HEK293T (cell line): ENCODE data around the gene CASP8AP2.
"Not testable (repeated sequence)": the region's sequence is repeated elsewhere in the genome, so short reads cannot be mapped to it uniquely, and the experiment has no call there.

ENCODE experiments used
- CTCF ChIA-PET: fragments of 350-600 bp; formaldehyde crosslinking; extraction: SDS; loops from one replicate; lab custom pipeline; 2021; ENCODE audit warnings: antibody characterized with exemption, inconsistent platforms; lab: Yijun Ruan, JAX
- POLR2A ChIA-PET: fragments of 350-600 bp; formaldehyde crosslinking; extraction: SDS; loops from one replicate; lab custom pipeline; 2020; ENCODE audit warnings: antibody characterized with exemption, inconsistent platforms; lab: Yijun Ruan, JAX
- DNase-seq: peaks from one replicate; pipeline ENCODE4 v3.0.0; 2012; ENCODE audit warnings: mixed read lengths; ENCODE audit errors: extremely low spot score
- ARNT ChIP-seq: fragments of 450-650 bp; IDR thresholded peaks from 2 replicates; pipeline ENCODE4 v1.6.1; 2017; ENCODE audit warnings: mild to moderate bottlenecking
- BHLHE40 ChIP-seq: fragments of 450-650 bp; IDR thresholded peaks from 2 replicates; pipeline ENCODE4 v1.6.1; 2016; ENCODE audit warnings: mild to moderate bottlenecking, moderate library complexity, borderline replicate concordance
- CTBP1 ChIP-seq: fragments of 450-650 bp; IDR thresholded peaks from 2 replicates; pipeline ENCODE4 v1.6.1; 2016; ENCODE audit warnings: borderline replicate concordance
- ELF4 ChIP-seq: fragments of 450-650 bp; IDR thresholded peaks from 2 replicates; pipeline ENCODE4 v1.6.1; 2017; ENCODE audit warnings: antibody characterized with exemption
- FOXA1 ChIP-seq: fragments of 450-650 bp; IDR thresholded peaks from 2 replicates; pipeline ENCODE4 v1.6.1; 2016; ENCODE audit warnings: mild to moderate bottlenecking
- FOXK2 ChIP-seq: fragments of 450-650 bp; IDR thresholded peaks from 2 replicates; pipeline ENCODE4 v1.6.1; 2016; ENCODE audit warnings: mild to moderate bottlenecking
- FOXM1 ChIP-seq: fragments of 450-650 bp; IDR thresholded peaks from 2 replicates; pipeline ENCODE4 v1.6.1; 2017; ENCODE audit warnings: mild to moderate bottlenecking, borderline replicate concordance
- HDGF ChIP-seq: fragments of 450-650 bp; IDR thresholded peaks from 2 replicates; pipeline ENCODE4 v1.6.1; 2017; ENCODE audit warnings: antibody characterized with exemption, borderline replicate concordance
- L3MBTL2 ChIP-seq: fragments of 450-650 bp; conservative IDR thresholded peaks from 2 replicates; pipeline ENCODE4 v1.6.1; 2016; ENCODE audit warnings: mild to moderate bottlenecking
- LEF1 ChIP-seq: fragments of 450-650 bp; IDR thresholded peaks from 2 replicates; pipeline ENCODE4 v1.6.1; 2017; ENCODE audit warnings: mild to moderate bottlenecking, borderline replicate concordance
- NFRKB ChIP-seq: fragments of 450-650 bp; IDR thresholded peaks from 2 replicates; pipeline ENCODE4 v1.6.1; 2016; ENCODE audit warnings: mild to moderate bottlenecking, moderate library complexity
- SP1 ChIP-seq: fragments of 450-650 bp; IDR thresholded peaks from 2 replicates; pipeline ENCODE4 v1.6.1; 2017
- SUZ12 ChIP-seq: fragments of 450-650 bp; IDR thresholded peaks from 2 replicates; pipeline ENCODE4 v1.6.1; 2016; ENCODE audit warnings: mild to moderate bottlenecking
- TARDBP ChIP-seq: fragments of 450-650 bp; IDR thresholded peaks from 2 replicates; pipeline ENCODE4 v1.6.1; 2016
- ZNF384 ChIP-seq: fragments of 450-650 bp; IDR thresholded peaks from 2 replicates; pipeline ENCODE4 v1.6.1; 2016
- TF ChIP-seq, protein P1 (sequence below): fragments of 450-650 bp; IDR thresholded peaks from 2 replicates; pipeline ENCODE4 v1.6.1; 2016

Gene CASP8AP2

GRCh38 chr6:89817481-89817880 is 12.2 kb upstream of the CASP8AP2 start:
- no peak for TF ChIP-seq NFRKB
- no peak for DNase-seq
- ChIA-PET CTCF (no interaction called here), POLR2A (interaction anchor here (4.5 kb wide), 1 partner anchor 12 kb away, joined by 92 read pairs; the partner anchor contains the start of gene CASP8AP2)

- CTCF ChIA-PET, result interaction anchor here (1.0 kb wide), 1 partner anchor 10 kb away, joined by 3 read pairs; no protein-coding TSS in a partner anchor
- POLR2A ChIA-PET, result interaction anchor here (0.9 to 4.5 kb wide), 9 partner anchors 8 to 401 kb away, joined by 3 to 92 read pairs (median 4); partner anchors contain the start of gene CASP8AP2
- no peak for TF ChIP-seq ARNT
- TF ChIP-seq SUZ12, result no peak
- TF ChIP-seq HDGF, result no peak
- TF ChIP-seq TARDBP, result no peak
- TF ChIP-seq ELF4, result no peak
- no peak for TF ChIP-seq L3MBTL2
- TF ChIP-seq FOXA1, result no peak
- TF ChIP-seq, protein P1, sequence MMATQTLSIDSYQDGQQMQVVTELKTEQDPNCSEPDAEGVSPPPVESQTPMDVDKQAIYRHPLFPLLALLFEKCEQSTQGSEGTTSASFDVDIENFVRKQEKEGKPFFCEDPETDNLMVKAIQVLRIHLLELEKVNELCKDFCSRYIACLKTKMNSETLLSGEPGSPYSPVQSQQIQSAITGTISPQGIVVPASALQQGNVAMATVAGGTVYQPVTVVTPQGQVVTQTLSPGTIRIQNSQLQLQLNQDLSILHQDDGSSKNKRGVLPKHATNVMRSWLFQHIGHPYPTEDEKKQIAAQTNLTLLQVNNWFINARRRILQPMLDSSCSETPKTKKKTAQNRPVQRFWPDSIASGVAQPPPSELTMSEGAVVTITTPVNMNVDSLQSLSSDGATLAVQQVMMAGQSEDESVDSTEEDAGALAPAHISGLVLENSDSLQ, result no peak
- no peak for TF ChIP-seq BHLHE40
- no peak for TF ChIP-seq SP1
- no peak for TF ChIP-seq CTBP1
- no peak for TF ChIP-seq NFRKB
- TF ChIP-seq ZNF384, result no peak
- TF ChIP-seq LEF1, result no peak
- TF ChIP-seq FOXM1, result no peak
- TF ChIP-seq FOXK2, result no peak
- DNase-seq, result peak; percentile 12
Measured at GRCh38 chr6:89818977-89819335, 10.7 kb upstream of the CASP8AP2 start.

- ChIA-PET POLR2A (interaction anchor here (0.8 to 4.5 kb wide), 12 partner anchors 8 to 466 kb away, joined by 3 to 92 read pairs (median 3); partner anchors contain the start of gene CASP8AP2), CTCF (interaction anchor here (1.0 kb wide), 1 partner anchor 11 kb away, joined by 3 read pairs; no protein-coding TSS in a partner anchor)
- DNase-seq, result peak; percentile 93
- no peak for TF ChIP-seq FOXM1
- no peak for TF ChIP-seq SUZ12
- TF ChIP-seq BHLHE40, result no peak
- TF ChIP-seq ZNF384, result no peak
- TF ChIP-seq, protein P1, result peak; percentile 92
- TF ChIP-seq ARNT, result peak; percentile 27; the same call in 1 of the 2 replicates
- peak; percentile 98 for TF ChIP-seq L3MBTL2
Measured at GRCh38 chr6:89819336-89820130, 10.1 kb upstream of the CASP8AP2 start, which contains the start of gene MDN1. Gene MDN1 (minus strand): TSS chr6:89819794. CDS start chr6:89819607, 187 bp downstream.

DNA sequence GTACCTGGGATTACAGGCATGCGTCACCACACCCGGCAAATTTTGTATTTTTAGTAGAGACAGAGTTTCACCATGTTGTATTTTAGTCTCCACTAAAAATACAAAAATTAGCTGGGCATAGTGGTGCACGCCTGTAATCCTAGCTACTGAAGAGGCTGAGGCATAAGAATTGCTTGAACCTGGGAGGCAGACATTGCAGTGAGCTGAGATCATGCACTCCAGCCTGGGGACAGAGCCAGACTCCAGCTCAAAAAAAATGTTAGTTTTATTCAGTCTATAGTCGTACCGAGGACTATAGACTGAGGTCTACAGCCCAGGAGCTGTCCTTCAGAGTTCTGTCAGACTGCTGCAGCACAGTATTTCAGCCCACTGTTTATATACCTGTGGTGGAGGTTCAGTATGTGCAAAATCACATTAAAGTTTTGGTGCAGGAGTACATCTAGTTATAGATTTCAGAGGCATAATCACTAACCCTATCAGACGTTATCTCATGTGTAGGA is 3.6 kb upstream of the CASP8AP2 start:
- ChIA-PET CTCF (no interaction called here), POLR2A (interaction anchor here (0.5 kb wide), 1 partner anchor 8 kb away, joined by 3 read pairs; no protein-coding TSS in a partner anchor)
- TF ChIP-seq FOXM1 (no peak), LEF1 (no peak), SUZ12 (no peak), HDGF (no peak), TARDBP (no peak), FOXK2 (no peak), SP1 (no peak), CTBP1 (no peak), FOXA1 (no peak)
- TF ChIP-seq, protein P1, result no peak
- no peak for DNase-seq

DNA sequence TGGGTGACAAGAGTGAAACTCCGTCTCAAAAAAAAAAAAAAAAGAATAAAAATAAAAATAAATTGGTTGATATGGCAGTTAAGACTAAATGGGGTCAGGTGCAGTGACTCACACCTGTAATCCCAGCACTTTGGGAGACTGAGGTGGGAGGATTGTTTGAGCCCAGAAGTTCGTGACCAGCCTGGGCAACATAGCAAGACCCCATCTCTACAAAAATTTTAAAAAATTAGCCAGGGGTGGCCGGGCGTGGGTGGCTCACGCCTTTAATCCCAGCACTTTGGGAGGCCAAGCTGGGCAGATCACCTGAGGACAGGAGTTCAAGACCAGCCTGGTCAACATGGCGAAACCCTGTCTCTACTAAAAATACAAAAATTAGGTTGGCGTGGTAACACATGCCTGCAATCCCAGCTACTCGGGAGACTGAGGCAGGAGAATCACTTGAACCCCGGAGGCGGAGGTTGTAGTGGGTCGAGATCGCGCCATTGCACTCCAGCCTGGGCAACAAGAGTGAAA is 1.1 kb upstream of the CASP8AP2 start:
- ChIA-PET POLR2A (interaction anchor here (1.1 to 3.8 kb wide), 10 partner anchors 10 to 190 kb away, joined by 3 to 92 read pairs (median 7); partner anchors contain the start of genes LYRM2 and MDN1), CTCF (interaction anchor here (1.2 kb wide), 1 partner anchor 112 kb away, joined by 5 read pairs; no protein-coding TSS in a partner anchor)
- DNase-seq, result not testable (repeated sequence)

- CTCF ChIA-PET, result interaction anchor here (1.2 kb wide), 1 partner anchor 111 kb away, joined by 5 read pairs; no protein-coding TSS in a partner anchor
- POLR2A ChIA-PET, result interaction anchor here (1.0 to 3.8 kb wide), 13 partner anchors 10 to 749 kb away, joined by 3 to 92 read pairs (median 5); partner anchors contain the start of genes LYRM2, MDN1 and PNRC1
- TF ChIP-seq ARNT, result no peak
- no peak for TF ChIP-seq BHLHE40
- no peak for TF ChIP-seq HDGF
- no peak for TF ChIP-seq ZNF384
- no peak for TF ChIP-seq TARDBP
- no peak for TF ChIP-seq SUZ12
- no peak for TF ChIP-seq SP1
- TF ChIP-seq FOXK2, result no peak
- no peak for TF ChIP-seq CTBP1
- TF ChIP-seq ELF4, result no peak
- TF ChIP-seq FOXA1, result no peak
- TF ChIP-seq, protein P1, result no peak
- no peak for TF ChIP-seq LEF1
- DNase-seq, result no peak
Measured at GRCh38 chr6:89828988-89829471, 650 bp upstream of the CASP8AP2 start.
